ENCODE measurements around the gene WT1. TPM values are rescaled to one million over a fixed set of nuclear protein-coding genes. Genes with fewer than 3 reads are reported as not detected.

Gene WT1
- total and polyA plus RNA-seq, 2 of the 8 experiments (the other 6 are each of a cell fraction or from before 2014, with no cell fraction given) = 0.05 to 0.17 TPM

GRCh38 chr11:32344946-32345345 lies 90.4 kb downstream of the WT1 start:
- H3K9ac ChIP-seq (replicated peaks in 1 of 4; ENCODE audit: extremely low read depth in 1 of 4, low read depth in 3 of 4, low read length in 3 of 4) = no peak overlapping the region
- H3K18ac ChIP-seq (ENCODE audit: extremely low read depth, low read length) = no peak overlapping the region
- no peak overlapping the region for H2BK12ac ChIP-seq (ENCODE audit: low read depth, low read length)
- H3K9me3 ChIP-seq (ENCODE audit: insufficient read depth in 2 of 2, low read depth in 1 of 2, low read length in 1 of 2) = no peaks in the 10 kb centered on the region
- no peak overlapping the region for H3K4ac ChIP-seq (replicated peaks; ENCODE audit: insufficient read length, low read depth, low read length)
- 86% methylated on average over 5 of the region's 5 CpGs; no CpG with 5 or more reads in 1 of the 2 experiments for WGBS, 2 experiments (ENCODE audit: extremely low coverage in 1 of 2, insufficient coverage in 1 of 2, insufficient read length in 1 of 2, insufficient replicate concordance in 2 of 2, low coverage in 1 of 2, low lambda C conversion rate in 2 of 2, missing lambda C conversion rate in 1 of 2)
- ChIA-PET POLR2A (ENCODE audit: partially characterized antibody) (no interaction called here), CTCF (ENCODE audit: partially characterized antibody) (interaction anchor here (0.6 to 2.7 kb wide), 3 partner anchors 10 to 950 kb away, joined by 3 to 16 read pairs (median 12); no protein-coding TSS in a partner anchor)
- H4K5ac ChIP-seq (ENCODE audit: insufficient read length, low read depth, low read length) = no peak overlapping the region
- no peak overlapping the region for H3K14ac ChIP-seq (ENCODE audit: insufficient read length)
- no peak overlapping the region for H2AFZ ChIP-seq (ENCODE audit: low read length)
- H2BK15ac ChIP-seq (ENCODE audit: low read length) = no peak overlapping the region
- H2AK5ac ChIP-seq (ENCODE audit: low read depth, low read length) = no peak overlapping the region
- no peak overlapping the region for H3K27ac ChIP-seq (ENCODE audit: low read depth, low read length)
- H3K4me2 ChIP-seq (ENCODE audit: insufficient read depth in 1 of 2, low read depth in 2 of 2, low read length in 2 of 2) = no peak overlapping the region
- H4K8ac ChIP-seq (ENCODE audit: extremely low read depth, insufficient read depth, low read length) = no peak overlapping the region
- DNase-seq (ENCODE audit: low read depth in 1 of 2, low spot score in 2 of 2) = no peak
- H3K79me1 ChIP-seq (ENCODE audit: low read depth, low read length) = no peaks in the 10 kb centered on the region
- no peaks in the 10 kb centered on the region for H3K27me3 ChIP-seq (replicated peaks in 1 of 4; ENCODE audit: control insufficient read depth in 3 of 4, extremely low read depth in 1 of 4, insufficient read depth in 3 of 4, low read length in 3 of 4)
- no peak overlapping the region for H4K91ac ChIP-seq (replicated peaks; ENCODE audit: insufficient read length, low read length)
- no peak overlapping the region for H2BK120ac ChIP-seq (replicated peaks; ENCODE audit: low read depth, low read length)
- H3K56ac ChIP-seq (replicated peaks; ENCODE audit: insufficient read length, low read depth, low read length) = no peak overlapping the region
- no peak overlapping the region for H3K4me3 ChIP-seq (ENCODE audit: extremely low read depth in 1 of 4, insufficient read depth in 2 of 4, low read depth in 3 of 4, low read length in 4 of 4)
- no peak for FAIRE-seq
- no peaks in the 10 kb centered on the region for H3K23me2 ChIP-seq (ENCODE audit: low read depth, low read length)
- H2BK20ac ChIP-seq (ENCODE audit: low read length) = no peak overlapping the region
- no peaks in the 10 kb centered on the region for H3K4me1 ChIP-seq (replicated peaks in 1 of 4; ENCODE audit: control insufficient read depth in 3 of 4, insufficient read depth in 4 of 4, low read length in 3 of 4)
- no peak overlapping the region for H2BK5ac ChIP-seq (ENCODE audit: low read depth, low read length)
- H3K23ac ChIP-seq (ENCODE audit: insufficient read length) = peak overlapping the region; percentile 5
- H3K79me2 ChIP-seq (ENCODE audit: control insufficient read depth in 1 of 2, insufficient read depth in 2 of 2, low read length in 2 of 2) = no peaks in the 10 kb centered on the region
- H3K36me3 ChIP-seq (ENCODE audit: control insufficient read depth in 2 of 4, insufficient read depth in 4 of 4, low read length in 3 of 4) = no peaks in the 10 kb centered on the region
- H4K20me1 ChIP-seq (replicated peaks in 1 of 2; ENCODE audit: control insufficient read depth in 1 of 2, insufficient read depth in 2 of 2, low read length in 2 of 2) = no peaks in the 10 kb centered on the region
- TF ChIP-seq TAF7 (optimal IDR thresholded peaks at IDR 0.05; ENCODE audit: borderline replicate concordance, low read depth, low read length) (no peak), SP2 (IDR thresholded peaks at IDR 0.05; ENCODE audit: low read length) (no peak), YY1 (IDR thresholded peaks at IDR 0.05; ENCODE audit: low read depth, low read length) (no peak), RAD21 (IDR thresholded peaks at IDR 0.05 in 1 of 2, conservative IDR thresholded peaks at IDR 0.05 in 1 of 2; ENCODE audit: low read depth in 2 of 2, low read length in 2 of 2) (no peak), POU5F1 (IDR thresholded peaks at IDR 0.05; ENCODE audit: low read depth, low read length) (no peak), CEBPB (IDR thresholded peaks at IDR 0.05; ENCODE audit: low read depth, low read length) (no peak), SAP30 (IDR thresholded peaks at IDR 0.05; ENCODE audit: insufficient read depth, insufficient replicate concordance, low read length) (no peak), HDAC2 (IDR thresholded peaks at IDR 0.05; ENCODE audit: borderline replicate concordance in 1 of 2, low read depth in 2 of 2, low read length in 2 of 2) (no peak), TAF1 (IDR thresholded peaks at IDR 0.05; ENCODE audit: low read depth, low read length) (no peak), MAFK (IDR thresholded peaks at IDR 0.05; ENCODE audit: low read depth, low read length) (no peak), CHD1 (IDR thresholded peaks at IDR 0.05; ENCODE audit: low read depth, low read length) (no peak), RBBP5 (IDR thresholded peaks at IDR 0.05; ENCODE audit: borderline replicate concordance, low read depth, low read length) (no peak), FOSL1 (IDR thresholded peaks at IDR 0.05; ENCODE audit: insufficient read depth, low read depth, low read length) (no peak), MAX (IDR thresholded peaks at IDR 0.05) (no peak), KDM5A (IDR thresholded peaks at IDR 0.05; ENCODE audit: low read length) (no peak)

Measured in H1 (cell line).